ENCODE measurements around the gene PLA2G4F.

The PLA2G4F gene

GRCh38 chr15:42165106-42165505, 8.7 kb upstream of the PLA2G4F start:
- DNase-seq (ENCODE audit: low read depth, low spot score): no peak

DNA sequence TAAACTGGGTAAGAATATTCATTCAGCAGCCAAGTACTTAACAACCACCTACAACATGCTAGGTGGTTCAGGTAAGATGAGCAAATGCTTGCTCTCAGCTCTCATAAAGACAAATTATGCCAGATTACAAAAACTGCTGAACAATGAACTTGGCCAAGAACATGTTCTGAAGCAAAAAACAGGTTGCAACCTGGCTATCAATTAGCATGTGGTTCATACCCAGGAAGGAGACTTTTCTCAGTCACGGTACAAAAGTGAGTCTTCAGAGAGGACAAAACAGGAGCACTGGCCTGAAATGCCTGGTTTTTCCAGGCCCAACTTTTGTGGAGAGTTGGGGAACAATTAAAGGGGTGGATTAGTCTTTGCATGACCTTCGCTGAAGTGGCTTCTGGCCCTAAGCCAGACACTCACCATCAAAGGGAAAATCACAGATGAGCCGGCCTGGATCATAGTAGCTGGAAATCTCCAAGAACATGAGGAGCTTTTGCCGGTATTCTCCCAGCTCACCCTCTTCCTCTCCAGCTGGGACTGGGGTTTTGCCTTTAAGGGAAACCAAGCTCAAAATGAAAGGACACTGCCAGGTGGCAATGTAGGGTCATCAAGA, 7.6 kb upstream of the PLA2G4F start:
- DNase-seq (ENCODE audit: low read depth, low spot score): no peak

DNA sequence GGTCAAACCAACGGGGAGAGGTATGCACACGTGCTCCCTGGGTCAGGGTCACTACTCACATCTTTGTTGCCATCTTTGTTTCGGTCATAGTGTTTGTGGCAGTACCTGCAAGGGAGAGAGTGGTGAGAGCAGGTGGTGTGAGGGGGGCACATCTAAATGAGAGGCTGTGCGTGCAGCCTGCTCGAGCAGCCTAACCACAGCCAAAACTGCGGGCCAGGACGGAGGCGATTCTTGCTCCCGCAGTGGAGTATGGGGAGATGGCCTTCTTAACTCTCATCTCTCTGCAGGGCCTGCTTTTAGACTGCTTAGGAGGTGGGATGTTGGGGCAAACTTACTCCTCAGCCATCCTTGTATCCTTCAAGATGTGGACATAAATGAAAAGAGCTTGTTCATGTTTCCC, 6.9 kb upstream of the PLA2G4F start:
- no peak for DNase-seq (ENCODE audit: low read depth, low spot score)

- DNase-seq (ENCODE audit: low read depth, low spot score): no peak
These were observed 3.7 kb upstream of the PLA2G4F start for GRCh38 chr15:42160136-42160535.

- DNase-seq (ENCODE audit: low read depth, low spot score): no peak
These were observed 3.1 kb upstream of the PLA2G4F start for GRCh38 chr15:42159381-42160015.

- DNase-seq (ENCODE audit: low read depth, low spot score): no peak
These were observed 2.5 kb upstream of the PLA2G4F start for GRCh38 chr15:42158941-42159340.

- DNase-seq (ENCODE audit: low read depth, low spot score): no peak
These were observed 1.7 kb upstream of the PLA2G4F start for GRCh38 chr15:42157981-42158765.

GRCh38 chr15:42157381-42157780, 945 bp upstream of the PLA2G4F start:
- DNase-seq (ENCODE audit: low read depth, low spot score): no peak

GRCh38 chr15:42155546-42156242, 742 bp downstream of the PLA2G4F start:
- DNase-seq (ENCODE audit: low read depth, low spot score): no peak

GRCh38 chr15:42154956-42155355, 1.5 kb downstream of the PLA2G4F start:
- no peak for DNase-seq (ENCODE audit: low read depth, low spot score)

- DNase-seq (ENCODE audit: low read depth, low spot score): no peak
These were observed 2.1 kb downstream of the PLA2G4F start for GRCh38 chr15:42154212-42154941.

DNA sequence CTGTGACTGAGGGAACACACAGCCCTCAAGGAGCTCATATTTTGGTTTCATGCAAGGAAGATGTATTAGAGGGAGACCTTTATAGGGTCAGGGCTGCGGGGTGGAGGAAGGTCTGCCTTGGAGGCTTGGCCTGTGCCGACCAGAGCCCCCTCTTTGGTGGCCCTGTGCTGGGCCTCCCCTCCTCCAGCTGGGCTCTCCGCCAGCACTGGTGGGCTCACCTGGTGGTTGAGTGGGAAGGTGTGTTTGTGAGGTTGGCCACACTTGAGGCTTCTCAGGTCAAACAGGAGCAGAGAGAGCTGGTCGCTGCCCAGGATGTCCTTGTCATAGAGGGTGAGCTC, 2.6 kb downstream of the PLA2G4F start:
- DNase-seq (ENCODE audit: low read depth, low spot score): no peak

GRCh38 chr15:42152921-42153698, 3.3 kb downstream of the PLA2G4F start:
- DNase-seq (ENCODE audit: low read depth, low spot score): no peak

DNA sequence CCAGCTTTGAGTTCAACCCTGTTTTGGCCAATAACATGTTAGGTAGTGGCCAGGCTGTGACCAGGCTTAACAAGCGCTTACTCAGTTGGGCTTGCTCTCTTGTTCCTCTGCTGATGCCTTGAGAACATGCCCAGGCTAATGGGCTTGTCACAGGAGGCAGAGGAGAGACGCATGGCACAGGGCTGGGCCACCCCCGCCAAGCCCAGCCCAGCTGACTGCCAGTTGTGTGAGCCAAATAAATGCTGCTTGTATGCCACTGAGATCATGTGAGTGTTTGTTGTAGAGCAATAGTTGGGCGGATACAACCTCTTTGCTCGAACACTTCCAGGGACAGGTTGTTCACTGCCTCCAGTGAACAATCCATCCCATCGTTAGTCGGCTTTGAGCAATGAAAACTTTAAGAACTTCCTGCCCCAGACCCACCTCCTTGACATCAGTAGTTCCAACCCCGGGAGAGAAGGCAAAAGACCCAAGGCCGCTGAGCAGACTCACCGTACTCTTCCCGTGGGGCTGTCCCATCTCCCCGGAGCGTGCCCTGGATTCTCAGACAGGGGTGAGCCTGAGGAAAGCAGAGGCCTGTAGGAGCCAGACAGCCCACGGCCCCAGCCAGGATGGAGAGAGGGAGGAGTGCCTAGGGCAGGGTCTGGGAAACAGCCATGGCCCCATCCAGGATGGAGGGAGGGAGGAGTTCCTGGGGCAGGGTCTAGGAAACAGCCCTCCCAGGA, 4.1 kb downstream of the PLA2G4F start:
- DNase-seq (ENCODE audit: low read depth, low spot score): no peak

GRCh38 chr15:42151736-42152135, 4.7 kb downstream of the PLA2G4F start:
- no peak for DNase-seq (ENCODE audit: low read depth, low spot score)

- no peak for DNase-seq (ENCODE audit: low read depth, low spot score)
These were observed 5.3 kb downstream of the PLA2G4F start for GRCh38 chr15:42151141-42151561.

- DNase-seq (ENCODE audit: low read depth, low spot score): no peak
These were observed 6.0 kb downstream of the PLA2G4F start for GRCh38 chr15:42150219-42150970.

GRCh38 chr15:42149493-42150218, 6.8 kb downstream of the PLA2G4F start:
- no peak for DNase-seq (ENCODE audit: low read depth, low spot score)
